Measurements from ENCODE around the gene USP7. TPM values are rescaled to one million over a fixed set of nuclear protein-coding genes. Genes with fewer than 3 reads are reported as not detected.

Gene USP7
- polyA plus RNA-seq, 1 donor (not counting 4 experiments of a cell fraction or from before 2014, with no cell fraction given): 63.4 TPM

DNA sequence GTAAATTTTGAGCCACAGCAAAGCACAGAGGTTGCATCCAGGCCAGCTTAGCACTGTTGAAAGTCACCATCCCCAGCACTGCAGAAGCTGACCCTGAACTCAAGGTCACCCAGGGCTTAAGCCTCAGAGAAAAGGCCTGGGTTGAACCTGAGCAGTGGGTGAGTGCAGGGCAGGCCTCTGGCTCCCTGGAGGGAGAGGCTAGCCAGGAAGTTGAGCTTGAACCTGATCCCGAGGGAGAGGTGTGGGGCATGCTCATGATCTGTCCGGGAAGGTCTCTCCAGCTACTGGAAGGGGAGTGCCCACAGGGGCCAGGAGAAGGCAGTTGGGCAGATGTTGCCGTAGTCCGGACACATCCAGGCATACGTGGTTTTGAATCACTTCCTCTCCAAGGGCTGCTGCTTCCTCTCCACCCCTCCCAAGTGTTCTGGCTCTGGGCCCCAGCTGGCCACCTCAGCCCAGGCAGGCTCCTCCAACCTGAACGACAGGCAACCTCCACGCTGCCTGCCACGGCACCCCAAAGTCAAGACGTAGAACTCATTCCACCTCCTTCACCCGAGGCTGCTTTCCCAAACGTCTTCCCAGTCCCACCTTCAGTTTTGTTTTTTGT is 113.3 kb downstream of the USP7 start:
- Histone ChIP-seq H3K9me1 (ENCODE audit: control insufficient read depth, extremely low read depth, insufficient read depth, low read length) (peaks cover 2% of the 10 kb centered on the region), H3K27me3 (ENCODE audit: control insufficient read depth, extremely low read depth, insufficient read depth, low read length) (no peaks in the 10 kb centered on the region), H3K4me3 (ENCODE audit: control insufficient read depth in 2 of 3, extremely low read depth in 1 of 3, insufficient read depth in 2 of 3, low read depth in 1 of 3, low read length in 3 of 3) (no peak overlapping the region), H3K9me3 (ENCODE audit: control insufficient read depth, low read depth, low read length) (no peaks in the 10 kb centered on the region), H3K9ac (ENCODE audit: control insufficient read depth, extremely low read depth, insufficient read depth, low read length) (peak overlapping the region; percentile 14), H2AFZ (ENCODE audit: control insufficient read depth, low read length) (no peak overlapping the region), H4K20me1 (ENCODE audit: control insufficient read depth, extremely low read depth, insufficient read depth, low read length) (peaks cover 3% of the 10 kb centered on the region), H3K27ac (ENCODE audit: control insufficient read depth, insufficient read depth, low read length) (peak overlapping the region; percentile 78), H3K4me2 (ENCODE audit: control insufficient read depth, extremely low read depth, insufficient read depth, low read depth, low read length) (peak overlapping the region; percentile 11), H3K4me1 (ENCODE audit: control insufficient read depth, extremely low read depth, insufficient read depth, low read length) (peaks cover 34% of the 10 kb centered on the region), H3K79me2 (ENCODE audit: control insufficient read depth, insufficient read depth, low read length) (peaks cover 10% of the 10 kb centered on the region), H3K36me3 (ENCODE audit: control insufficient read depth in 2 of 2, extremely low read depth in 1 of 2, insufficient read depth in 2 of 2, low read length in 2 of 2) (peaks cover 27 to 47% of the 10 kb centered on the region in 2 experiments)
- FAIRE-seq (peak; percentile 81), DNase-seq (ENCODE audit: low read depth, low spot score) (no peak)
- TF ChIP-seq EZH2 (IDR thresholded peaks at IDR 0.05; ENCODE audit: low read length): no peak
- TF ChIP-seq, protein P1, sequence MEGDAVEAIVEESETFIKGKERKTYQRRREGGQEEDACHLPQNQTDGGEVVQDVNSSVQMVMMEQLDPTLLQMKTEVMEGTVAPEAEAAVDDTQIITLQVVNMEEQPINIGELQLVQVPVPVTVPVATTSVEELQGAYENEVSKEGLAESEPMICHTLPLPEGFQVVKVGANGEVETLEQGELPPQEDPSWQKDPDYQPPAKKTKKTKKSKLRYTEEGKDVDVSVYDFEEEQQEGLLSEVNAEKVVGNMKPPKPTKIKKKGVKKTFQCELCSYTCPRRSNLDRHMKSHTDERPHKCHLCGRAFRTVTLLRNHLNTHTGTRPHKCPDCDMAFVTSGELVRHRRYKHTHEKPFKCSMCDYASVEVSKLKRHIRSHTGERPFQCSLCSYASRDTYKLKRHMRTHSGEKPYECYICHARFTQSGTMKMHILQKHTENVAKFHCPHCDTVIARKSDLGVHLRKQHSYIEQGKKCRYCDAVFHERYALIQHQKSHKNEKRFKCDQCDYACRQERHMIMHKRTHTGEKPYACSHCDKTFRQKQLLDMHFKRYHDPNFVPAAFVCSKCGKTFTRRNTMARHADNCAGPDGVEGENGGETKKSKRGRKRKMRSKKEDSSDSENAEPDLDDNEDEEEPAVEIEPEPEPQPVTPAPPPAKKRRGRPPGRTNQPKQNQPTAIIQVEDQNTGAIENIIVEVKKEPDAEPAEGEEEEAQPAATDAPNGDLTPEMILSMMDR (optimal IDR thresholded peaks at IDR 0.05 in 1 of 3, IDR thresholded peaks at IDR 0.05 in 1 of 3, conservative IDR thresholded peaks at IDR 0.05 in 1 of 3; ENCODE audit: extremely low read depth in 1 of 3, insufficient read depth in 2 of 3, low read length in 3 of 3): no peak
- dilution Hi-C loops (cut with MboI; ENCODE audit: extremely low pct_ligation_motif_present, low sequenced_read_pairs): no loop called here

DNA sequence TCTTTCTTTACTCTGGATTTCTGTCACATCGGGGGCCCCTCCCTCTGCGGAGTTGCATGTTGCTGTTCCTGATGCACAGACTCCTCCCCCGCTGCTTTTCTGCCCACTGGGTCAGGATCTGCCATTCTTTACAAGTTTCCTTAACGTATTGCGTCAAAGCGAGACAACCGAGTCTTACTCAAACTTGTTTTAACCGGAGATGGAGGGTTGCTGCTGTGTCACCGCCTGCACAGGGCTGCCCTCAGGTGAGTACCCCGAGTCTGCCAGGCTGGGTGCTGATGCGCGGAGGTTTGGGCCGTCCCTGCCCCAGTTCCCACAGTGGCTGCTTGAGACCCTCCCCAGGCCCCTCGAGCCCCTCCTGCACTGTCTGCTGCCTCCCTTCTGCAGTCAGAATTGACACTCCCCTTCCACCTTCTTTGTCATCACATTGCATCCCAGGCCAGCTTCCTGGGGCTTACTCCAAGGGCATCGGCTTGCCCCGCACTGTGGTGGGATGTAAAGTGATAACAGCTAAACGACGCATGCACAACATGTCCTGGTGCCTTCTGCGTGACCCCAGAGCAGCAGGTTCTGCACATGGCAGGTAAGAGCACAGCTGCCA is 114.2 kb downstream of the USP7 start:
- dilution Hi-C loops (cut with MboI; ENCODE audit: extremely low pct_ligation_motif_present, low sequenced_read_pairs): no loop called here
- H3K27me3 ChIP-seq (ENCODE audit: control insufficient read depth, extremely low read depth, insufficient read depth, low read length): no peaks in the 10 kb centered on the region
- peak overlapping the region in 1 of 3 experiments; percentile 2 for H3K4me3 ChIP-seq (ENCODE audit: control insufficient read depth in 2 of 3, extremely low read depth in 1 of 3, insufficient read depth in 2 of 3, low read depth in 1 of 3, low read length in 3 of 3)
- H3K27ac ChIP-seq (ENCODE audit: control insufficient read depth, insufficient read depth, low read length): peak overlapping the region; percentile 78
- H2AFZ ChIP-seq (ENCODE audit: control insufficient read depth, low read length): no peak overlapping the region
- H3K9me3 ChIP-seq (ENCODE audit: control insufficient read depth, low read depth, low read length): no peaks in the 10 kb centered on the region
- no peak for TF ChIP-seq EZH2 (IDR thresholded peaks at IDR 0.05; ENCODE audit: low read length)
- TF ChIP-seq, protein P1 (optimal IDR thresholded peaks at IDR 0.05 in 1 of 3, IDR thresholded peaks at IDR 0.05 in 1 of 3, conservative IDR thresholded peaks at IDR 0.05 in 1 of 3; ENCODE audit: extremely low read depth in 1 of 3, insufficient read depth in 2 of 3, low read length in 3 of 3): no peak
- H3K9me1 ChIP-seq (ENCODE audit: control insufficient read depth, extremely low read depth, insufficient read depth, low read length): peaks cover 2% of the 10 kb centered on the region
- H3K4me2 ChIP-seq (ENCODE audit: control insufficient read depth, extremely low read depth, insufficient read depth, low read depth, low read length): peak overlapping the region; percentile 11
- H3K9ac ChIP-seq (ENCODE audit: control insufficient read depth, extremely low read depth, insufficient read depth, low read length): no peak overlapping the region
- no peak for DNase-seq (ENCODE audit: low read depth, low spot score)
- H3K36me3 ChIP-seq (ENCODE audit: control insufficient read depth in 2 of 2, extremely low read depth in 1 of 2, insufficient read depth in 2 of 2, low read length in 2 of 2): peaks cover 21 to 47% of the 10 kb centered on the region in 2 experiments
- peaks cover 12% of the 10 kb centered on the region for H3K79me2 ChIP-seq (ENCODE audit: control insufficient read depth, insufficient read depth, low read length)
- H4K20me1 ChIP-seq (ENCODE audit: control insufficient read depth, extremely low read depth, insufficient read depth, low read length): peaks cover 3% of the 10 kb centered on the region
- H3K4me1 ChIP-seq (ENCODE audit: control insufficient read depth, extremely low read depth, insufficient read depth, low read length): peaks cover 34% of the 10 kb centered on the region
- FAIRE-seq: no peak
